HG03025 (cell line): ENCODE data around the gene DCLRE1B.
"Not testable (repeated sequence)": the region's sequence is repeated elsewhere in the genome, so short reads cannot be mapped to it uniquely, and the experiment has no call there.

Experiments
- ATAC-seq: cut with Tn5 transposase; IDR thresholded peaks from one replicate; pipeline ENCODE4 v1.9.1; 2021; ENCODE audit warnings: mild to moderate bottlenecking, moderate library complexity; ENCODE audit not compliant: unreplicated experiment, low FRiP score

DCLRE1B gene

DNA sequence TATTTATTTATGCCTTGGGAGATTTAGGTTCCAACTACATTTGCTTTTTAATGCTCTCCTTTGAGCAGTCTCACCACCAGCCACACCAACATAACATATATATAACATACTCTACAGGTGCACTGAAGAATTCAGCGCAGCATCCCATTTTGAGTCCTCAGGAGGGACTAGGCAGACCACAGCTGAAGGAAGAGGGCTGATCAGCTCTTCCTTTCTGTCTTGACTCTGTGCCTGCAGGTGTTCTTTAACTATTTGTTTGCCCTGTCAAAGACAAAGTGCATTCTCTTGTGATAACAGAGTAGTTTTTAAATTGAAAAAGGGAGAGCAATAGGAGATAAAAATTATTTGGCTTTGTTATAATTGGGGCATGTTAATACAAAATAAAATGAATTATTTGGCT, 41.0 kb downstream of the DCLRE1B start:
- ATAC-seq: no peak

GRCh38 chr1:113946678-113947387, 41.7 kb downstream of the DCLRE1B start:
- ATAC-seq: no peak

DNA sequence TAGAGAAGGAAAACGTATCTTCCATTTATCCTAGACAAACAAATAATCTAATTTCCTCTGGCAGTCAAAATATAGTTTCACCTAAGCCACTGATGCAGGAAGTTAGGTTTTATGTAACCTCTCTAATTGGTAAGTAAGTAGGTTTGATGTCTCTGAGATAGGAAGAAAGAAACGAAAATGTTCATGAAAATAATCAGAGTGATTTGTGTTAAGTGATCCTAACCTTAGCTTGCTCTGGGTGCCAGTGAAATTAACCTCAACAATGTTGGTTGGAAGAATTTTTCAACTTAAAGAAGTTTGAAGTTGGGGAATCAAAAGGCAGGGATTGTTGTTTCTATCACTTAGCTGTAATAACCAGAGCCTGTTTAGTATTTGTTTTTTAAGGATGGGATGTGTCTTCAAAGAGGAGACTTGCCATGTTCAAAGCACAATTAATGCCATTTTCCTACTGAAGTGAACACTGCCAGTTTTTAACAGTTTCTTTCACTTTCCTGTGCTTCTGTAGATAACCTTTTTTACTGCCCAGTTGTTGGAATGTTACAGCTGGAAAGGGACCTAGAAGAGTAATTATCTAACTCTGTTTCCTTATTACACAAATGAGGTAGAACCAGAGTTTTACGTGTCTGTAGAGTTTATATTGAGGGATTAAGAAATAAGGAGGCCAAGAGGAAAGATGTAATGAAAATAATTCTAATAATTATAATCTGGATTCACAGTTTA, 42.4 kb downstream of the DCLRE1B start:
- ATAC-seq: no peak

- ATAC-seq: not testable (repeated sequence)
These were observed 43.0 kb downstream of the DCLRE1B start for GRCh38 chr1:113948151-113948550.

GRCh38 chr1:113949007-113949406, 43.9 kb downstream of the DCLRE1B start:
- no peak for ATAC-seq

- ATAC-seq: no peak
These were observed 45.8 kb downstream of the DCLRE1B start for GRCh38 chr1:113950908-113951307.

- no peak for ATAC-seq
These were observed 46.6 kb downstream of the DCLRE1B start for GRCh38 chr1:113951719-113952118.

GRCh38 chr1:113957984-113958383, 52.9 kb downstream of the DCLRE1B start:
- no peak for ATAC-seq

GRCh38 chr1:113958691-113959090, 53.6 kb downstream of the DCLRE1B start:
- no peak for ATAC-seq

DNA sequence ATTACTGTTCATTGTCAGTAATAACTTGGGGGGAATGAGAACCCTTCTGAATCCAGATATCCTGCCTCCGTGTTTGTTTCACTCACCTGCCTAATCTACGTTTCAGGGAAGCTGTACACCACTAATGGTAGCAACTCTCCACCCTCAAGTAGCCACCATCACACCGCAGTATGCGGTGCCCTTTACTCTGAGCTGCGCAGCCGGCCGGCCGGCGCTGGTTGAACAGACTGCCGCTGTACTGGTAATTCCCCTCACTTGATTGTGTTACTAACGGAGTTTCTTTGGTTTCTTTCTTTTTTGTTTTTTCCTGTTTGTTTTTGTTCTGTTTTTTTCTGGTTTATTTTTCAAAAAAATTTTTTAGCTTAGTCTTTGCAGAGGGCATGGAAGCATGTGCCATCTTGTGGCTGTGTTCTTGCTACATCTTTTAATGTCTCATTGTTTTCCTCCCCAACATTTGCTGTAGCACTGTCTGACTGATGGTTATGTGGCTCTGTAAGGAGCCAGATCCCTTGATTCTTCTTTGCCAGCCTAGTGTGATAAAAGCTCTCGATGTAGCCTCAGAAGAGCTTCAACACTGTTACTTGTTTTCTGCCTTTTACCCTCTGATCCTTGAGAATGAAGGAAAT, 58.3 kb downstream of the DCLRE1B start:
- no peak for ATAC-seq
